ENCODE results near the gene PCBP4. TPM values are rescaled to one million over a fixed set of nuclear protein-coding genes. Genes with fewer than 3 reads are reported as not detected.

The PCBP4 gene
- total RNA-seq, 1 donor from 2014 or later: 37.1 TPM

DNA sequence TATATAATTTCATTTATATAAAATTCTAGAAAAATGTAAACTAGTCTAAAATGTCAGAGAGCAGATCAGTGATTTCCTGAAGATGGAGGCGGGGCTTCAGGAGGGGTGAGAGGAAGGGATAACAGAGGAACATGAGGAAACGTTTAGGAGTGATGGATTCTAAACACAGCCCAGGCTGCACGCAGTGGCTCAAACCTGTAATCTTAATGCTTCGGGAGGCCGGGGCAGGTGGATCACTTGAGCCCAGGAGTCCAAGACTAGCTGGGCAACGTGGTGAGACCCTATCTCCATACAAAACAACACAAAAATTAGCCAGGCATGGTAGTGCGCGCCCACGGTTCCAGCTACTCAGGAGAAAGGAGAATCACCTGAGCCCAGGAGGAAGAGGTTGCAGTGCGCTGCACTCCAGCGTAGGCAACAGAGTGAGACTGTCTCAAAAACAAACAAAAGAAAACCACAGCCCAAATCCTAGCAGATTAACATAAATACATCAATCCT, 46.1 kb downstream of the PCBP4 start:
- H3K9me3 ChIP-seq: no peaks in the 10 kb centered on the region
- DNase-seq (no peak), ATAC-seq (no peak)
- H3K27me3 ChIP-seq: no peaks in the 10 kb centered on the region
- H3K4me1 ChIP-seq: no peaks in the 10 kb centered on the region
- no peak overlapping the region for H3K27ac ChIP-seq
- intact Hi-C loops (cut with DNase I): no loop called here
- H3K4me3 ChIP-seq: no peak overlapping the region
- H3K36me3 ChIP-seq: no peaks in the 10 kb centered on the region
- TF ChIP-seq, protein P1, sequence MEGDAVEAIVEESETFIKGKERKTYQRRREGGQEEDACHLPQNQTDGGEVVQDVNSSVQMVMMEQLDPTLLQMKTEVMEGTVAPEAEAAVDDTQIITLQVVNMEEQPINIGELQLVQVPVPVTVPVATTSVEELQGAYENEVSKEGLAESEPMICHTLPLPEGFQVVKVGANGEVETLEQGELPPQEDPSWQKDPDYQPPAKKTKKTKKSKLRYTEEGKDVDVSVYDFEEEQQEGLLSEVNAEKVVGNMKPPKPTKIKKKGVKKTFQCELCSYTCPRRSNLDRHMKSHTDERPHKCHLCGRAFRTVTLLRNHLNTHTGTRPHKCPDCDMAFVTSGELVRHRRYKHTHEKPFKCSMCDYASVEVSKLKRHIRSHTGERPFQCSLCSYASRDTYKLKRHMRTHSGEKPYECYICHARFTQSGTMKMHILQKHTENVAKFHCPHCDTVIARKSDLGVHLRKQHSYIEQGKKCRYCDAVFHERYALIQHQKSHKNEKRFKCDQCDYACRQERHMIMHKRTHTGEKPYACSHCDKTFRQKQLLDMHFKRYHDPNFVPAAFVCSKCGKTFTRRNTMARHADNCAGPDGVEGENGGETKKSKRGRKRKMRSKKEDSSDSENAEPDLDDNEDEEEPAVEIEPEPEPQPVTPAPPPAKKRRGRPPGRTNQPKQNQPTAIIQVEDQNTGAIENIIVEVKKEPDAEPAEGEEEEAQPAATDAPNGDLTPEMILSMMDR (IDR thresholded peaks at IDR 0.05): no peak

GRCh38 chr3:51916418-51916817, 50.8 kb downstream of the PCBP4 start:
- Histone ChIP-seq H3K27me3 (no peaks in the 10 kb centered on the region), H3K9me3 (no peaks in the 10 kb centered on the region), H3K36me3 (no peaks in the 10 kb centered on the region), H3K4me3 (no peak overlapping the region), H3K27ac (no peak overlapping the region), H3K4me1 (no peaks in the 10 kb centered on the region)
- TF ChIP-seq, protein P1 (IDR thresholded peaks at IDR 0.05): no peak
- intact Hi-C loops (cut with DNase I): no loop called here
- ATAC-seq: no peak
- no peak for DNase-seq

DNA sequence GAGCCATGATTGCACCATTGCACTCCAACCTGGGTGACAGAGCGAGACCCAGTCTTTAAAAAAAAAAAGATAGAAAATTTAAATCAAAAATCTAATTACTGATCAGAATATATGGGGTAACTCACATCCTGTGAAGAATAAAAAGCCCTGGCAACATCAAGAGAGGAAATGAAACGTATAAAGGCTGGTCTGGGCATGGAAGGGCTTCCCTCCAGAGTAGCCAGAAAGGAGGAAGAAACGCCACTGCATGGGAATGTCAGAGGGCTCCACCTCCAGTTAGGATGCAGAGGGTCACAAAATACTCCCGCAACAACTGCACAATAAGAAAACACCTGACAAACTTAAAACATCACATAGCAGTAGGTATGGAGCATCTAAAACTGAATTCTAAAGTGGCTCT, 59.2 kb downstream of the PCBP4 start:
- TF ChIP-seq, protein P1 (IDR thresholded peaks at IDR 0.05): no peak
- no peak for ATAC-seq
- no peak overlapping the region for H3K4me3 ChIP-seq
- intact Hi-C loops (cut with DNase I): no loop called here
- H3K4me1 ChIP-seq: no peaks in the 10 kb centered on the region
- H3K27me3 ChIP-seq: no peaks in the 10 kb centered on the region
- H3K36me3 ChIP-seq: no peaks in the 10 kb centered on the region
- DNase-seq: no peak
- no peaks in the 10 kb centered on the region for H3K9me3 ChIP-seq
- H3K27ac ChIP-seq: no peak overlapping the region

Other genes starting within 250 kb of the PCBP4 start
- gene IQCF6, start 188.2 kb downstream of the PCBP4 start, total RNA-seq: not detected
- not detected for gene IQCF2, start 105.8 kb downstream of the PCBP4 start, total RNA-seq
- not detected for gene IQCF5, start 91.9 kb downstream of the PCBP4 start, total RNA-seq
- not detected for gene IQCF1, start 64.1 kb downstream of the PCBP4 start, total RNA-seq
- gene RRP9, start 25.6 kb downstream of the PCBP4 start, total RNA-seq: 20.6 TPM
- gene PARP3, start 25.1 kb downstream of the PCBP4 start, total RNA-seq: 20.9 TPM
- not detected for gene GPR62, start 12.1 kb downstream of the PCBP4 start, total RNA-seq
- 55.9 TPM for gene ABHD14B, start 6.6 kb upstream of the PCBP4 start, total RNA-seq
- 17.9 TPM for gene ABHD14A, start 7.6 kb upstream of the PCBP4 start, total RNA-seq
- 26.5 TPM for gene ACY1, start 16.1 kb upstream of the PCBP4 start, total RNA-seq
- gene RPL29, start 28.4 kb upstream of the PCBP4 start, total RNA-seq: 810 TPM
- 40.7 TPM for gene DUSP7, start 89.1 kb upstream of the PCBP4 start, total RNA-seq
- 2.5 TPM for gene POC1A, start 187.0 kb upstream of the PCBP4 start, total RNA-seq
- gene ALAS1, start 230.7 kb upstream of the PCBP4 start, total RNA-seq: 78.9 TPM